ENCODE results near the gene NLRP3. TPM values are rescaled to one million over a fixed set of nuclear protein-coding genes. Genes with fewer than 3 reads are reported as not detected.
"Not testable (repeated sequence)": the region's sequence is repeated elsewhere in the genome, so short reads cannot be mapped to it uniquely, and the experiment has no call there.

The NLRP3 gene
- total and polyA plus RNA-seq, 9 of the 15 experiments (the other 6 are each of a cell fraction or from before 2014, with no cell fraction given) = not detected

GRCh38 chr1:247470942-247471429 is 55.0 kb downstream of the NLRP3 start (continued):
- TF ChIP-seq KDM4B (IDR thresholded peaks at IDR 0.05; ENCODE audit: borderline replicate concordance in 2 of 2, low read depth in 1 of 2) = peak in 1 of 2 experiments; percentile 53; a peak in 1 of 4 replicates
- peak; percentile 48 for TF ChIP-seq DACH1 (IDR thresholded peaks at IDR 0.05; ENCODE audit: partially characterized antibody)
- peak; percentile 81 for TF ChIP-seq NFIC (IDR thresholded peaks at IDR 0.05)
- TF ChIP-seq ZNF318 (IDR thresholded peaks at IDR 0.05; ENCODE audit: borderline replicate concordance in 1 of 2, low read depth in 1 of 2) = 0 out of 4 replicates have a peak, but pooled peaks of 1 of the 2 experiments have one; percentile 19
- 0 out of 2 replicates have a peak, but pooled peaks have one; percentile 11 for TF ChIP-seq NCOA1 (IDR thresholded peaks at IDR 0.05; ENCODE audit: low read depth)
- TF ChIP-seq CREB1 (IDR thresholded peaks at IDR 0.05) = peak; percentile 79
- not testable (repeated sequence) for TF ChIP-seq CREB1 (CRISPR knock-in tag; IDR thresholded peaks at IDR 0.05)
- TF ChIP-seq C11orf30 (IDR thresholded peaks at IDR 0.05; ENCODE audit: low read depth) = peak; percentile 57
- peak; percentile 99 for TF ChIP-seq ZBED1 (IDR thresholded peaks at IDR 0.05)
- peak; percentile 48 for TF ChIP-seq ZNF316 (IDR thresholded peaks at IDR 0.05)
- peak; percentile 66; the same call in 1 of the 2 replicates for TF ChIP-seq POLR2G (IDR thresholded peaks at IDR 0.05; ENCODE audit: low read depth, low read length)
- TF ChIP-seq NCOR1 (IDR thresholded peaks at IDR 0.05) = peak; percentile 9; the same call in 1 of the 2 replicates
- TF ChIP-seq TRIM24 (IDR thresholded peaks at IDR 0.05) = peak in 1 of 2 experiments; percentile 15; a peak in 1 of 4 replicates
- TF ChIP-seq NFE2 (IDR thresholded peaks at IDR 0.05; ENCODE audit: low read depth) = peak; percentile 61
- TF ChIP-seq ZBTB11 (CRISPR knock-in tag; IDR thresholded peaks at IDR 0.05) = peak in 1 of 3 experiments; percentile 34; a peak in 1 of 6 replicates
- 0 out of 2 replicates have a peak, but pooled peaks have one; percentile 48 for TF ChIP-seq CBFB (CRISPR knock-in tag; IDR thresholded peaks at IDR 0.05)

Data from K562 (cell line).